Keratinocyte (primary cell): ENCODE data around the gene HK2. TPM values are rescaled to one million over a fixed set of nuclear protein-coding genes. Genes with fewer than 3 reads are reported as not detected.
A peak's percentile ranks its signal among the peaks of the same experiment; 100 is the strongest.

Experiments
- DNase-seq: peaks from one replicate; pipeline ENCODE4 v3.0.0-alpha.2; 2011; ENCODE audit warnings: low read depth, missing footprints, low spot score
- FAIRE-seq: peaks from 2 replicates; lab custom pipeline; 2011; peaks lifted over from hg19 to GRCh38; lab: Jason Lieb, UNC
- H2AFZ ChIP-seq: 2 replicates; pipeline ENCODE4 v1.6.0; 2012; ENCODE audit warnings: low read length, control low read depth, inconsistent platforms; ENCODE audit not compliant: control insufficient read depth
- H3K27ac ChIP-seq: 2 replicates; pipeline ENCODE4 v1.5.1; 2011; ENCODE audit warnings: low read length; ENCODE audit not compliant: control insufficient read depth, insufficient read depth
- H3K27me3 ChIP-seq: 3 replicates; pipeline ENCODE4 v1.6.0; 2011; ENCODE audit warnings: low read length; ENCODE audit not compliant: control insufficient read depth, insufficient read depth; ENCODE audit errors: extremely low read depth
- H3K36me3 ChIP-seq, 2 experiments: 2 replicates in 1 of 2; 3 replicates in 1 of 2; pipeline ENCODE4 v1.5.1; 2011; ENCODE audit warnings: low read length in 2 of 2, mild to moderate bottlenecking in 1 of 2; ENCODE audit not compliant: control insufficient read depth in 2 of 2, insufficient read depth in 2 of 2; ENCODE audit errors: extremely low read depth in 1 of 2
- H3K4me1 ChIP-seq: 3 replicates; pipeline ENCODE4 v1.5.1; 2011; ENCODE audit warnings: low read length; ENCODE audit not compliant: control insufficient read depth, insufficient read depth; ENCODE audit errors: extremely low read depth
- H3K4me2 ChIP-seq: 3 replicates; pipeline ENCODE4 v1.6.0; 2011; ENCODE audit warnings: low read depth, low read length; ENCODE audit not compliant: control insufficient read depth, insufficient read depth; ENCODE audit errors: extremely low read depth
- H3K4me3 ChIP-seq, 3 experiments: fragments of 200-600 bp in 1 of 3; sonication (generic) in 1 of 3; 2 replicates in 2 of 3; 3 replicates in 1 of 3; pipeline ENCODE4 v1.5.1; 2011 to 2016; ENCODE audit warnings: low read length in 3 of 3, mild to moderate bottlenecking in 3 of 3, control low read depth in 2 of 3, inconsistent platforms in 1 of 3, low read depth in 1 of 3, mixed read lengths in 1 of 3, mixed run types in 1 of 3, moderate library complexity in 1 of 3; ENCODE audit not compliant: control insufficient read depth in 2 of 3, insufficient read depth in 2 of 3; ENCODE audit errors: extremely low read depth in 1 of 3
- H3K79me2 ChIP-seq: 2 replicates; pipeline ENCODE4 v1.6.0; 2012; ENCODE audit warnings: low read length; ENCODE audit not compliant: control insufficient read depth, insufficient read depth
- H3K9ac ChIP-seq: 3 replicates; pipeline ENCODE4 v1.6.0; 2011; ENCODE audit warnings: low read length; ENCODE audit not compliant: control insufficient read depth, insufficient read depth; ENCODE audit errors: extremely low read depth
- H3K9me1 ChIP-seq: 3 replicates; pipeline ENCODE4 v1.6.0; 2011; ENCODE audit warnings: low read length; ENCODE audit not compliant: control insufficient read depth, insufficient read depth; ENCODE audit errors: extremely low read depth
- H3K9me3 ChIP-seq: 2 replicates; pipeline ENCODE4 v1.5.1; 2012; ENCODE audit warnings: low read depth, low read length; ENCODE audit not compliant: control insufficient read depth
- H4K20me1 ChIP-seq: 3 replicates; pipeline ENCODE4 v1.6.0; 2011; ENCODE audit warnings: low read length; ENCODE audit not compliant: control insufficient read depth, insufficient read depth; ENCODE audit errors: extremely low read depth
- EZH2 ChIP-seq: IDR thresholded peaks from one replicate; pipeline ENCODE4 v1.6.1; 2012; ENCODE audit warnings: inconsistent platforms, mild to moderate bottlenecking, low read length, moderate library complexity
- dilution Hi-C: fragments of 300-500 bp; cut with MboI; formaldehyde crosslinking; loops from one replicate; pipeline ENCODE4 v1.7.0; 2020; ENCODE audit warnings: low sequenced_read_pairs; ENCODE audit not compliant: extremely low pct_ligation_motif_present
- polyA plus RNA-seq, 5 experiments: library from polyadenylated mRNA; depleted of rRNA in 3 of 5; stranded (reverse) in 3 of 5; stranded (forward) in 1 of 5; unstranded in 1 of 5; fragments of >200 nt; gene quantifications; 1 replicate in 1 of 5; 2 replicates in 3 of 5; 3 replicates in 1 of 5; pipeline versions ENCODE4 v1.2.1 to v1.2.3, GENCODE V29; 2011 to 2012; ENCODE audit warnings: missing spikeins in 2 of 5, low read depth in 1 of 5, low replicate concordance in 1 of 5
- TF ChIP-seq, protein P1 (sequence below), 3 experiments: IDR thresholded peaks in 1 of 3; conservative IDR thresholded peaks in 1 of 3; optimal IDR thresholded peaks in 1 of 3; 2 replicates in 2 of 3; 3 replicates in 1 of 3; pipeline versions ENCODE3 to v1.5.1; 2011; ENCODE audit warnings: low read length in 3 of 3, mild to moderate bottlenecking in 3 of 3, moderate library complexity in 2 of 3, control low read depth in 1 of 3, inconsistent platforms in 1 of 3; ENCODE audit not compliant: insufficient read depth in 2 of 3; ENCODE audit errors: extremely low read depth in 1 of 3

Gene HK2
- polyA plus RNA-seq, 1 donor (not counting 4 experiments of a cell fraction or from before 2014, with no cell fraction given) = 27.1 TPM

DNA sequence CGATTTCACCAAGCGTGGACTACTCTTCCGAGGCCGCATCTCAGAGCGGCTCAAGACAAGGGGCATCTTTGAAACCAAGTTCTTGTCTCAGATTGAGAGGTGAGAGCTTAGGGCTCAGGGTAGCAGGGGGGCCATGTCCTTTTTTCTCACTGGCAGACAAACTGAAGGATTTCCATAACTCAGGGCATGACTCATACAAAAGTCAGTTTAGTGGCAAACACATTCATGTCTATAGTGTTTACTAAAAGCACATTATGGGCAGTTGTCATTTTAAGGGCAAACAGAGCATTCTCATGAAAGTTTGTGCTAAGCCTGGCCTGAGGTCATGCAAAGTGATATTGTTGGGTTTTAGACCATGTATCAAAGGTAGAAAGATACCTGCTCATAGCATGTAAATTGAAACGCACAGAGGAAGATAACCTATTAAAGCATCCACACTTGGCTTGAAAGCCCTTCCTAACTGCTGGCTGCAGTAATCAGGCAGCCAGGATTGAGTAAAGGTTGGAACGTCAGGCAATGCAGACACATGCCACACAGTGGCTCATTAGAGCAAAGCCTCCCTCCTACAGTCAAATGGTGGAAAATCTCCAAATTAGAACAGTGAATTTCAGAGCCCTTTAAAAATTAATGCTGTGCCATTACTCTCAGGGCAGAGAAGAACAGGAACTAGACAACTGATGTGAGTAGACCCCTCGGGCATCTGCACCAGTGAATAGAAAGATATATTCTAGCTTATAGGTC is 54.2 kb downstream of the HK2 start:
- Histone ChIP-seq H2AFZ (peak overlapping the region; percentile 81), H3K4me2 (peak overlapping the region; percentile 95), H3K27me3 (no peaks in the 10 kb centered on the region), H3K36me3 (peaks cover 33 to 44% of the 10 kb centered on the region in 2 experiments), H3K9me1 (no peaks in the 10 kb centered on the region), H3K9ac (peak overlapping the region; percentile 71), H3K27ac (peak overlapping the region; percentile 89), H3K4me1 (peaks cover 36% of the 10 kb centered on the region), H3K4me3 (peak overlapping the region in 2 of 3 experiments; percentile 53 to 67), H3K79me2 (no peaks in the 10 kb centered on the region), H3K9me3 (no peaks in the 10 kb centered on the region), H4K20me1 (no peaks in the 10 kb centered on the region)
- dilution Hi-C loops = no loop called here
- peak; percentile 42 for DNase-seq
- no peak for TF ChIP-seq EZH2
- TF ChIP-seq, protein P1, sequence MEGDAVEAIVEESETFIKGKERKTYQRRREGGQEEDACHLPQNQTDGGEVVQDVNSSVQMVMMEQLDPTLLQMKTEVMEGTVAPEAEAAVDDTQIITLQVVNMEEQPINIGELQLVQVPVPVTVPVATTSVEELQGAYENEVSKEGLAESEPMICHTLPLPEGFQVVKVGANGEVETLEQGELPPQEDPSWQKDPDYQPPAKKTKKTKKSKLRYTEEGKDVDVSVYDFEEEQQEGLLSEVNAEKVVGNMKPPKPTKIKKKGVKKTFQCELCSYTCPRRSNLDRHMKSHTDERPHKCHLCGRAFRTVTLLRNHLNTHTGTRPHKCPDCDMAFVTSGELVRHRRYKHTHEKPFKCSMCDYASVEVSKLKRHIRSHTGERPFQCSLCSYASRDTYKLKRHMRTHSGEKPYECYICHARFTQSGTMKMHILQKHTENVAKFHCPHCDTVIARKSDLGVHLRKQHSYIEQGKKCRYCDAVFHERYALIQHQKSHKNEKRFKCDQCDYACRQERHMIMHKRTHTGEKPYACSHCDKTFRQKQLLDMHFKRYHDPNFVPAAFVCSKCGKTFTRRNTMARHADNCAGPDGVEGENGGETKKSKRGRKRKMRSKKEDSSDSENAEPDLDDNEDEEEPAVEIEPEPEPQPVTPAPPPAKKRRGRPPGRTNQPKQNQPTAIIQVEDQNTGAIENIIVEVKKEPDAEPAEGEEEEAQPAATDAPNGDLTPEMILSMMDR (optimal IDR thresholded peaks at IDR 0.05 in 1 of 3, IDR thresholded peaks at IDR 0.05 in 1 of 3, conservative IDR thresholded peaks at IDR 0.05 in 1 of 3; ENCODE audit: extremely low read depth in 1 of 3, insufficient read depth in 2 of 3, low read length in 3 of 3) = peak in 1 of 3 experiments; percentile 21
- FAIRE-seq = no peak

DNA sequence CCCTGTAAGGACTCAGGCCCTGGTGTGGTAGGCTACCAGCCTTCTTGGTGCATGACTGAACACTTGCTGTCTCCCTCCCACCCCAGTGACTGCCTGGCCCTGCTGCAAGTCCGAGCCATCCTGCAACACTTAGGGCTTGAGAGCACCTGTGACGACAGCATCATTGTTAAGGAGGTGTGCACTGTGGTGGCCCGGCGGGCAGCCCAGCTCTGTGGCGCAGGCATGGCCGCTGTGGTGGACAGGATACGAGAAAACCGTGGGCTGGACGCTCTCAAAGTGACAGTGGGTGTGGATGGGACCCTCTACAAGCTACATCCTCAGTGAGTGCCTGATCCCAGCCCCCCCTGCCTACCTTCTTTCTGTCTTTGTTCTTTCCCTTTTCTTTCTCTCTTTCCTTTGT is 55.2 kb downstream of the HK2 start:
- H3K9me1 ChIP-seq = no peaks in the 10 kb centered on the region
- DNase-seq = no peak
- no peak for FAIRE-seq
- no peak overlapping the region for H3K4me2 ChIP-seq
- H3K9ac ChIP-seq = no peak overlapping the region
- H3K27ac ChIP-seq = no peak overlapping the region
- H3K4me3 ChIP-seq = no peak overlapping the region
- H2AFZ ChIP-seq = no peak overlapping the region
- peaks cover 30 to 41% of the 10 kb centered on the region in 2 experiments for H3K36me3 ChIP-seq
- H3K79me2 ChIP-seq = no peaks in the 10 kb centered on the region
- peaks cover 45% of the 10 kb centered on the region for H3K4me1 ChIP-seq
- dilution Hi-C loops = no loop called here
- no peaks in the 10 kb centered on the region for H3K9me3 ChIP-seq
- no peaks in the 10 kb centered on the region for H4K20me1 ChIP-seq
- no peaks in the 10 kb centered on the region for H3K27me3 ChIP-seq
- TF ChIP-seq EZH2 = no peak
- TF ChIP-seq, protein P1 (optimal IDR thresholded peaks at IDR 0.05 in 1 of 3, IDR thresholded peaks at IDR 0.05 in 1 of 3, conservative IDR thresholded peaks at IDR 0.05 in 1 of 3; ENCODE audit: extremely low read depth in 1 of 3, insufficient read depth in 2 of 3, low read length in 3 of 3) = no peak
